GM19043 (cell line): ENCODE measurements around the gene ZBTB46.

Source experiments
- ATAC-seq: cut with Tn5 transposase; IDR thresholded peaks from one replicate; pipeline ENCODE4 v1.9.1; 2021; ENCODE audit warnings: low read depth; ENCODE audit not compliant: unreplicated experiment

Gene ZBTB46

DNA sequence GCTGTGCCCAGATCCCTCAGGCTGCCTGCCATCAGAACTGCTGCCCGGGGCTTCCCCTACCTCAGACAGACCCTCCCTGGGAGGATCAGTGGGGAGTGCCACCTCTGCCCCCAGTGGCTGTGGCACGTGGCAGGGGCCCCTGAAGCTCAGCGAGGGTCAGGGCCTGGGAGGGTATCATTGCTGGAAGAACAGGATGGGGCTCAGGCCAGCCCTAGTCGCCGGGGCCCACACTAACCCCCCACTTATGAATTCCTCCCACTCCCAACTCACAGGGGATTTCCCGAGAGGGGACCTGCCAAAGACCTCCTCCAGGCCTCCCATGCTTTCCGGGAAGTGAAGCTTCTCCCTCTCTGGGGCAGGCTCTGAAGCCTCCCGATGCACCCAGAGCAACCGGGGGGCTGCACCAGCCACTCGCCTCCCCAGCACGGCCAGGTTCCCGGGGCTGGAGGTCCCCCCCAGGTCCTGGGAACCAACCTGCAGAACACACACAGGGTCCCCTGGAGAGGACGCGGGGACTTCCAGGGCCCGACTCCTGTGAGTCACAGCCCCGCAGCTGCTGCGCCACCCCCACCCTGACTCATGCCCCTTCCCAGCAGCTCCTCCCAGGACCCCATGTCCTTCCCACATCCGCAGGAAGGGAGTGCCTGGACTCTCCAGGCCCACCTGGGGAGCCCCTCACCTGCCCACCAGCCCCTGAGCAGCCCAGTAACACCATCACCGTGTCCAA is 132.2 kb downstream of the ZBTB46 start:
- ATAC-seq, result no peak

DNA sequence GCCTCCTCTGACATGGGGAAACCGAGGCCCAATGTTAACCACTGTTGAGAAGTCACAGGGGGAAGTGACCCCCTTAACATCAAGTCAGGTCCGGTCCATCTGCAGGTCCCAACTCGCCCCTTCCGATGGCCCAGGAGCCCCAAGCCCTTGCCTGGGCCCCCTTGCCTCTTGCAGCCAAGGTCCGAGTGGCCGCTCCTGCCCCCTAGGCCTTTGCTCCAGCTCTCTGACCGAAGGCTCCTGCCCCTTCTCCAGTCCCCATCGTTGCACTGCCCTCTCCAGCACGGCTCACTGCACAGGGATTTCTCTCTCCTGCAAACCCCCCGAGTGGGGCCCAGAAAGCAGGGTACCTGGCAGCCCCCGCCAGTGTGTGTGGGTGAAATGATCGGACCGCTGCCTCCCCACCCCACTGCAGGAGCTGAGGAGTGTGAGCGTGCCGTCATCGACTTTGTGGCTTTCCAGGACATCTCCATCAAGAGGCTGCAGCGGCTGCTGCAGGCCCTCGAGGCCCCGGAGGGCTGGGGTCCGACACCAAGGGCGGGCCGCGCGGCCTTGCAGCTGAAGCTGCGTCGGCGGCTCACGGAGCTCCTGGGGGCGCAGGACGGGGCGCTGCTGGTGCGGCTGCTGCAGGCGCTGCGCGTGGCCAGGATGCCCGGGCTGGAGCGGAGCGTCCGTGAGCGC is 133.1 kb downstream of the ZBTB46 start:
- no peak for ATAC-seq

DNA sequence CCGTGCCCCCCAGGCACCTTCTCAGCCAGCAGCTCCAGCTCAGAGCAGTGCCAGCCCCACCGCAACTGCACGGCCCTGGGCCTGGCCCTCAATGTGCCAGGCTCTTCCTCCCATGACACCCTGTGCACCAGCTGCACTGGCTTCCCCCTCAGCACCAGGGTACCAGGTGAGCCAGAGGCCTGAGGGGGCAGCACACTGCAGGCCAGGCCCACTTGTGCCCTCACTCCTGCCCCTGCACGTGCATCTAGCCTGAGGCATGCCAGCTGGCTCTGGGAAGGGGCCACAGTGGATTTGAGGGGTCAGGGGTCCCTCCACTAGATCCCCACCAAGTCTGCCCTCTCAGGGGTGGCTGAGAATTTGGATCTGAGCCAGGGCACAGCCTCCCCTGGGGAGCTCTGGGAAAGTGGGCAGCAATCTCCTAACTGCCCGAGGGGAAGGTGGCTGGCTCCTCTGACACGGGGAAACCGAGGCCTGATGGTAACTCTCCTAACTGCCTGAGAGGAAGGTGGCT is 133.7 kb downstream of the ZBTB46 start:
- no peak for ATAC-seq

DNA sequence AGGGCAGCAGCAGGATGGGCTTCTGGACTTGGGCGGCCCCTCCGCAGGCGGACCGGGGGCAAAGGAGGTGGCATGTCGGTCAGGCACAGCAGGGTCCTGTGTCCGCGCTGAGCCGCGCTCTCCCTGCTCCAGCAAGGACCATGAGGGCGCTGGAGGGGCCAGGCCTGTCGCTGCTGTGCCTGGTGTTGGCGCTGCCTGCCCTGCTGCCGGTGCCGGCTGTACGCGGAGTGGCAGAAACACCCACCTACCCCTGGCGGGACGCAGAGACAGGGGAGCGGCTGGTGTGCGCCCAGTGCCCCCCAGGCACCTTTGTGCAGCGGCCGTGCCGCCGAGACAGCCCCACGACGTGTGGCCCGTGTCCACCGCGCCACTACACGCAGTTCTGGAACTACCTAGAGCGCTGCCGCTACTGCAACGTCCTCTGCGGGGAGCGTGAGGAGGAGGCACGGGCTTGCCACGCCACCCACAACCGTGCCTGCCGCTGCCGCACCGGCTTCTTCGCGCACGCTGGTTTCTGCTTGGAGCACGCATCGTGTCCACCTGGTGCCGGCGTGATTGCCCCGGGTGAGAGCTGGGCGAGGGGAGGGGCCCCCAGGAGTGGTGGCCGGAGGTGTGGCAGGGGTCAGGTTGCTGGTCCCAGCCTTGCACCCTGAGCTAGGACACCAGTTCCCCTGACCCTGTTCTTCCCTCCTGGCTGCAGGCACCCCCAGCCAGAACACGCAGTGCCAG is 134.3 kb downstream of the ZBTB46 start, which contains the start of gene TNFRSF6B:
TSS of gene TNFRSF6B (plus strand) at position 25 of the 729 bp plus-strand sequence. CDS start at position 141, 116 bp downstream.
- ATAC-seq, result no peak

DNA sequence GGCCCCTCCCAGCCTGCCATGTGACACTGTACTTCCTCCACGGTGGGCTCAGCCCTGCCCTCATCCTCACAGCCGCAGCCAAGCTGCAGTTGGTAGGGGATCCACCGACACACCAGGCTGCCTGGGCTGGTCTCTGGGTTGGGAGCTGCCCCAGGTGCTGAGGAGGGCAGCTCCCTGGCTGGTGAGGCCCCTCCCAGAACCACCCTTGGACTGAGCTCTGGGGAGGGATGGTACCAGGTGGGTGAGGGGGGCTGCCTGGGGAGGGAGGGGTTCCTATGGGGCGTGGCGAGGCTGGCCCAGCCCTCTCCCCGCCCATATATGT is 134.8 kb downstream of the ZBTB46 start:
- ATAC-seq, result no peak

DNA sequence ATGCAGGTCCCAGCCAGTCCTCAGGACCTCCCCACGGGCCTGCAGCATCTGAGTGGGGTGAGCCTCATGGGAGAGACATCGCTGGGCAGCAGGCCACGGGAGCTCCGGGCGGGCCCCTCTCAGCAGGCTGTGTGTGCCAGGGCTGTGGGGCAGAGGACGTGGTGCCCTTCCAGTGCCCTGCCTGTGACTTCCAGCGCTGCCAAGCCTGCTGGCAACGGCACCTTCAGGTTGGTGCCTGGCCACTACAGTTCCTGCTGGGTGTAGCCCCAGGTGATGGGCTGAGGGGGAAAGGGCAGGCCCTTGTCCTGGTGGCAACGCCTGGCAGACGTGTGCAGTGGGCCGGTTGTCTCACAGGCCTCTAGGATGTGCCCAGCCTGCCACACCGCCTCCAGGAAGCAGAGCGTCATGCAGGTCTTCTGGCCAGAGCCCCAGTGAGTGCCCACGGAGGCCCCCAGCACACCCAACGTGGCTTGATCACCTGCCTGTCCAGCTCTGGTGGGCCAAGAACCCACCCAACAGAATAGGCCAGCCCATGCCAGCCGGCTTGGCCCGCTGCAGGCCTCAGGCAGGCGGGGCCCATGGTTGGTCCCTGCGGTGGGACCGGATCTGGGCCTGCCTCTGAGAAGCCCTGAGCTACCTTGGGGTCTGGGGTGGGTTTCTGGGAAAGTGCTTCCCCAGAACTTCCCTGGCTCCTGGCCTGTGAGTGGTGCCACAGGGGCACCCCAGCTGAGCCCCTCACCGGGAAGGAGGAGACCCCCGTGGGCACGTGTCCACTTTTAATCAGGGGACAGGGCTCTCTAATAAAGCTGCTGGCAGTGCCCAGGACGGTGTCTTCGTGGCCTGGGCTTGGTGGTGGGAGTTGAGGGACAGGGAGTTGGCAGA is 135.4 kb downstream of the ZBTB46 start:
- ATAC-seq, result no peak

DNA sequence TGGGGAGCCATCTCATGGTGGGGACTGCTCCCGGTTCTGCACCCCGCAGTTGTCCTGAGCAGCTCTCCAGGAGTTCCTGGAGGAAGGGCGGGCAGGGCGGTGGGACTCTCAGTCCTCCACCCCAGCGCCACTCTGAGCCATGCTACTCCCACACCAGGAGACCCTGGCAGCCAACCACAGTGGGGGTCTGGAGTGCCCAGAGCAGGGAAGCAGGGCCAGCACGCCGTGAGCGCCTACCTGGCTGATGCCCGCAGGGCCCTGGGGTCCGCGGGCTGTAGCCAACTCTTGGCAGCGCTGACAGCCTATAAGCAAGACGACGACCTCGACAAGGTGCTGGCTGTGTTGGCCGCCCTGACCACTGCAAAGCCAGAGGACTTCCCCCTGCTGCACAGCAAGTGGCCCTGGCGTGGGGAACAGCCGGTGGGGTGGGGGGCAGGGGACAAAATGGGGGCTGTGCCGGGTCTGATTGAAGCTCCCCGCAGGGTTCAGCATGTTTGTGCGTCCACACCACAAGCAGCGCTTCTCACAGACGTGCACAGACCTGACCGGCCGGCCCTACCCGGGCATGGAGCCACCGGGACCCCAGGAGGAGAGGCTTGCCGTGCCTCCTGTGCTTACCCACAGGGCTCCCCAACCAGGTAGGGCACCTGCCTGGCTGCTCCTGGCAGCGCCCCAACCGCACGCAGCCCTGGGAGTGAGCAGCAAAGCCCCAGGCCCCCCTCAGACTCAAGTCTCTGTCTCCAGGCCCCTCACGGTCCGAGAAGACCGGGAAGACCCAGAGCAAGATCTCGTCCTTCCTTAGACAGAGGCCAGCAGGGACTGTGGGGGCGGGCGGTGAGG is 136.3 kb downstream of the ZBTB46 start:
- no peak for ATAC-seq

DNA sequence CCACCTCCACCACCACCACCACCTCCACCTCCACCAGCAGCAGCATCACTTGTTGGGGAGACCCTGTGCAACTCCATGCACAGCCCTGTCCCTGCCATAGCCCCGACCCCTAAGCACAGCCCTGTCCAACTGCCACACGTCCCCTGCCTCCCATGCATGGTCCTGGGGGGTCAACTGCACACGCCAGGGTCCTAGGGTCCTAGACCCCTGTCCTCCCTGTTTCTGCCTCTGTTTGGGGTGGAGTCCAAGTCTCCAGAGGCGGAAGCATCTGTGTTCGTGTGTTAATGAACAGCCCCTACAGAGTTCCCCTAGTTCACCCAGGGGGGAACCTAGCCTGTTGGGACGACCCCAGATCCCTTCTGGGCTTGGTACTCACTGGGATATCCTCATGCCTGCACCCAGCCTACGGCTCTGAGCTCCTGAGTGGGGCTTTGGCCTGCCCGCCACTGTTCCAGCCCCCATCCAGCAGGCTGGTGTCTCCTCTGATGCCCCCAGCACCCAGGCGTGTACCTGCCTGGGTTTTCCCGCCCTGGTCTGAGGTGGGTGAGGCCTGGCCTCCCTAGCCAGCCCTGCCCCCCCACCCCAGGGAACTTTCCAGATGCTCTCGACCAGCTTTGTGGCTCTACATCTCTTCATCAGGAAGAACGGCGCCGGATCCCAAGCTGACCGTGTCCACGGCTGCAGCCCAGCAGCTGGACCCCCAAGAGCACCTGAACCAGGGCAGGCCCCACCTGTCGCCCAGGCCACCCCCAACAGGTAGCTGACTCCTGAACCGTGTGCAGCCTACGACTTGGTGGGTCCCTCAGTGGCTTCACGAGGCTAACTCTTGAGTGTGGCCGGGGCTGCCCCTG is 137.1 kb downstream of the ZBTB46 start:
- ATAC-seq, result no peak
